Brain microvascular endothelial cell (primary cell): Measurements from ENCODE around the gene POM121L2.

Experiments used
- DNase-seq: peaks from one replicate; pipeline ENCODE4 v3.0.0-alpha.2; 2020
- H3K27ac ChIP-seq: fragments of 250-450 bp; sonication (Bioruptor Pico); 2 replicates; pipeline ENCODE4 v1.5.1; 2020; ENCODE audit warnings: mild to moderate bottlenecking, moderate library complexity
- H3K27me3 ChIP-seq: fragments of 250-450 bp; sonication (Bioruptor Pico); replicated peaks from 2 replicates; pipeline ENCODE4 v1.5.1; 2020; ENCODE audit warnings: mild to moderate bottlenecking
- H3K36me3 ChIP-seq: fragments of 250-450 bp; sonication (Bioruptor Pico); replicated peaks from 2 replicates; pipeline ENCODE4 v1.5.1; 2020; ENCODE audit warnings: mild to moderate bottlenecking
- H3K4me3 ChIP-seq: 2 replicates; pipeline ENCODE4 v1.5.1; 2011; ENCODE audit warnings: low read depth, mild to moderate bottlenecking, control low read depth, low read length, moderate library complexity
- in situ Hi-C: cut with HindIII; loops from 2 replicates; pipeline ENCODE4 v1.10.0; 2017; ENCODE audit warnings: low sequenced_read_pairs, low pct_ligation_motif_present
- TF ChIP-seq, protein P1 (sequence below): IDR thresholded peaks from 2 replicates; pipeline ENCODE4 v1.5.1; 2011; ENCODE audit warnings: low read depth, mild to moderate bottlenecking, moderate library complexity, low read length, control low read depth, inconsistent platforms; ENCODE audit errors: missing control alignments

Gene POM121L2

DNA sequence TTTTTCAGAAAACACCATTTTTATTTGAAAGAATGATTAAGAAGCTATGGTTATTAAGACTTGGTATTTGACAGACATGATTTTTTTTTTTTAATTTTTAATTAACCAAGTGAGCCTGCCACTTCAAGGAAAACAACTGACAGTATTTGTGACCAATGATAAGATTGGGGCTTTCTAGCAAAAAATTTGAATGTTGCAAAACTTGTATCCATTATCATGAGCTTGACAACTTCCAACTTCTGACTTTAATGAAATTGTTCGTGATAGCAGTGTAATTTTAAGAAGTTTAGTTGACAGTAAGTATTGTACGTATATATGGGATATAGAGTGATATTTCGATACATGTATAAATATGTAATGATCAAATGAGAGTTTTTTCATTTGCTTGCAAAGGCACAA lies 21.6 kb upstream of the POM121L2 start:
- no peaks in the 10 kb centered on the region for H3K27me3 ChIP-seq
- in situ Hi-C loops, result no loop called here
- TF ChIP-seq, protein P1, sequence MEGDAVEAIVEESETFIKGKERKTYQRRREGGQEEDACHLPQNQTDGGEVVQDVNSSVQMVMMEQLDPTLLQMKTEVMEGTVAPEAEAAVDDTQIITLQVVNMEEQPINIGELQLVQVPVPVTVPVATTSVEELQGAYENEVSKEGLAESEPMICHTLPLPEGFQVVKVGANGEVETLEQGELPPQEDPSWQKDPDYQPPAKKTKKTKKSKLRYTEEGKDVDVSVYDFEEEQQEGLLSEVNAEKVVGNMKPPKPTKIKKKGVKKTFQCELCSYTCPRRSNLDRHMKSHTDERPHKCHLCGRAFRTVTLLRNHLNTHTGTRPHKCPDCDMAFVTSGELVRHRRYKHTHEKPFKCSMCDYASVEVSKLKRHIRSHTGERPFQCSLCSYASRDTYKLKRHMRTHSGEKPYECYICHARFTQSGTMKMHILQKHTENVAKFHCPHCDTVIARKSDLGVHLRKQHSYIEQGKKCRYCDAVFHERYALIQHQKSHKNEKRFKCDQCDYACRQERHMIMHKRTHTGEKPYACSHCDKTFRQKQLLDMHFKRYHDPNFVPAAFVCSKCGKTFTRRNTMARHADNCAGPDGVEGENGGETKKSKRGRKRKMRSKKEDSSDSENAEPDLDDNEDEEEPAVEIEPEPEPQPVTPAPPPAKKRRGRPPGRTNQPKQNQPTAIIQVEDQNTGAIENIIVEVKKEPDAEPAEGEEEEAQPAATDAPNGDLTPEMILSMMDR, result no peak
- DNase-seq, result no peak
- no peak overlapping the region for H3K27ac ChIP-seq
- peak overlapping the region; percentile 69 for H3K4me3 ChIP-seq
- H3K36me3 ChIP-seq, result no peaks in the 10 kb centered on the region

DNA sequence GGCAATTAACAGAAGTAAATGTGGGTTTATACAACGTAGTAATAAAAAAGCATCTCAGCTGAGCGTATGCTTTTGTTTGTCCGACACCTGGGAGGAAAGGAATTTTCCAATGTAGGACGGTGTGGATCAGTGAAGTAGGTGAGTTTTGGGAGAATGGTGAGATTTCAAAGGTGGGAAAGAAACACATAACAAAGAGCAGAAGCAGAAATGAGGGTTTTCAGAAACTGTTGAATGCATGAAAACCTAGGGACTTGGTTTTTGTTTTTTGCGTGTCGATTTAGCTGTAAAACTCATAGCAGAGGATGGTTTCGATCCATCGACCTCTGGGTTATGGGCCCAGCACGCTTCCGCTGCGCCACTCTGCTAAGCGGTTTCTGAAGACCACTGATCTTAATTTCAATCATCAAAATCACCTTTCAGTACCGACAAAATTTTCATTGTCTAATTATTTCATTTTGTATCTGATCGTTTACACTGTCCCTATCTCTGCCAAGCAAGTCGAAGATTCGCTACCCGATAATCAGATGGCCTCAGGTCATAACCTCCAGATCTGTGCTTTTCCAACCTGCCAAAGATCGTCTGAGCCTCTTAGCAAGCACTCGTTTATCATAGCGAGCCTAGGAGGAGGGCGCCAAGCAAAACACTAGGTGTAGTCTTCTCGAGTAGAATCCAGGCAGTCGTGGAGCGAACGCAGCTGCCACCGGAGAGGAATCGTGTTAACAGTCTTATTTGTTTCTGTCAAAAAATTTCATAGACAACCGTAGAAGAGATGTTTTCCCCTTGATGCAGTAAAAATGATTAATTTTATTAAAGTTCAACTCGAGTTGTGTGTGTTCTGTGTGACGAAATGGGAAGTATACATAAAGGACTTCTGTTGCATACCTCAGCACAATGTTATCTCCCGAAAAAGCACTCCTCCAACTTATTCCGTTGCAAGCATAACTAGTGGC lies 20.9 kb upstream of the POM121L2 start:
- TF ChIP-seq, protein P1, result no peak
- in situ Hi-C loops, result no loop called here
- Histone ChIP-seq H3K4me3 (peak overlapping the region; percentile 69), H3K27ac (no peak overlapping the region), H3K27me3 (no peaks in the 10 kb centered on the region), H3K36me3 (no peaks in the 10 kb centered on the region)
- peak; percentile 68 for DNase-seq

DNA sequence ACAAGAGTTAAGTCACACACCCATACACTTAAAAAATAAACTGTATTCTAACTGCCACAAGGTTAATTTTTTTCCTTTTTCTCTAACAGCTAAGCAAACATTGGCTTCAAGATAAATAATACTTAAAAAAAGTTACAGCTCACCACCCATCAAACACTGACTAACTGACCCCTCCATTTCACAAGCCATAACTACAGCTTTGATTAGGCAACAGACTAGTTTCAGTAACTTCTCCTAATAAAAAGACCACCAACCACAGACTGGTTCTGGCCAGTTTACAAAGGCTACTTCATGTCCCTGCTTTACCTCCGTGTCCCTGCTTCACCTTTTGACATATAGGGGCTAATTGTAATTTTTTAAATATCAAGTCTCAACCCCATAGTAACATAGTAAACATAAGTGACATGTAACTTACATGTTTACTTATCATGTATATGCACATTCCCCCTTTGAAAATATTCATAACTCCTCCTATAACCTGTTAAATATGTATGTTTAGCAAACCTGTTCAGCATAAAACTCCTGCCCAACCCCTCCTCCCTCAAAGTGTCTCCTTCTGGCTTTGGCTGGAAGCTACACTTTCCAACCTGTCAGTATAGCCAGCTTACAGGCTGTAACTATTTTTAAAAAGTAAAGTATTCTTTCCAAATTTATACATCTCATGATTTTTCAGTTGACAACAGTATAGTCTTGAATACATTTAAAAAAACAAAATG lies 15.1 kb upstream of the POM121L2 start:
- no peak for DNase-seq
- no peaks in the 10 kb centered on the region for H3K27me3 ChIP-seq
- no peak overlapping the region for H3K27ac ChIP-seq
- TF ChIP-seq, protein P1, result no peak
- in situ Hi-C loops, result no loop called here
- H3K4me3 ChIP-seq, result no peak overlapping the region
- no peaks in the 10 kb centered on the region for H3K36me3 ChIP-seq

DNA sequence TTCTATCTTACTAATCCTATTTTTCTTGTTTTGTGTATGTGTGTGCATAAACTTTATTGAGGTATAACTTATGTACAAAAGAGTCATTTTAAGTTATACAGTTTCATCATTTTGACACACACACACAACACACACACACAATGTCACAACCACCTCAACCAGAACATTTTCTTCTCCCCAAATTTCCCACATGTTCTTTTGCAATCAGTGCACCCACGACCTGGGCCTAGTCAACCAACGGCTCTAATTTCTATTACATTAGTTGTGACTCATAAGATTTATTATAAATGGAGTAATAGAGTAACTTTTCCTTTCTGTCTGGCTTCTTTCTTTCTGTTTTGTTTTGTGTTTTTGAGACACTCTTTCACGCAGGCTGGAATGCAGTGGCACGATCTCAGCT lies 9.8 kb upstream of the POM121L2 start:
- no peaks in the 10 kb centered on the region for H3K36me3 ChIP-seq
- in situ Hi-C loops, result no loop called here
- no peak overlapping the region for H3K4me3 ChIP-seq
- no peak overlapping the region for H3K27ac ChIP-seq
- H3K27me3 ChIP-seq, result no peaks in the 10 kb centered on the region
- TF ChIP-seq, protein P1, result no peak
- DNase-seq, result no peak

DNA sequence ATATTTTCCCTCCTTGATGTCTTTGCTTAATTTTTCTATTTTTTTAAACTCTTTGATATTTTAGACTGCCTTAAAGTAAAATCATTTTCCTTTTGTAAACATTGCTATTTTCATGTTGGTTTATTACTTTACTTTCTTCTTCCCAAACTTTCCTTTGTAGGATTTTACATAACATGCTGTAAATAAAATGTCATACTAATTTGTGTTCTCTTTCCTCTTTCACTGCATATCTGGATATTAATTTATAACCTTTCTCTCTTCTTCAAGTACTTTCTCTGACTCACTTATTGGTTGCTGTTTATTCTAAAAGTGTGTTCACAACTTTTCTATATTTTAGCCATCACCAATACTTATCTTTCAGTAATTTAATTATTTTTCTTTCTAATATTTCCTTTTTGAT lies 9.3 kb upstream of the POM121L2 start:
- H3K27me3 ChIP-seq, result no peaks in the 10 kb centered on the region
- TF ChIP-seq, protein P1, result no peak
- H3K36me3 ChIP-seq, result no peaks in the 10 kb centered on the region

More for the DNA sequence above, 9.3 kb upstream of the POM121L2 start:
- Histone ChIP-seq H3K27ac (no peak overlapping the region), H3K4me3 (no peak overlapping the region)
- in situ Hi-C loops, result no loop called here
- DNase-seq, result no peak
